Myocyte (in vitro differentiated cells): ENCODE measurements around the gene PGAP6. TPM values are rescaled to one million over a fixed set of nuclear protein-coding genes. Genes with fewer than 3 reads are reported as not detected.
"Not testable (repeated sequence)": the region's sequence is repeated elsewhere in the genome, so short reads cannot be mapped to it uniquely, and the experiment has no call there.

Experiments used
- DNase-seq: peaks from one replicate; pipeline ENCODE4 v3.0.0-alpha.2; 2012; ENCODE audit warnings: low read depth
- total RNA-seq: library from RNA; depleted of rRNA; stranded (reverse); fragments of >200 nt; gene quantifications from 2 replicates; pipeline ENCODE4 v1.2.3, GENCODE V29; 2014

Gene PGAP6
- total RNA-seq, 1 donor from 2014 or later: 53.4 TPM

DNA sequence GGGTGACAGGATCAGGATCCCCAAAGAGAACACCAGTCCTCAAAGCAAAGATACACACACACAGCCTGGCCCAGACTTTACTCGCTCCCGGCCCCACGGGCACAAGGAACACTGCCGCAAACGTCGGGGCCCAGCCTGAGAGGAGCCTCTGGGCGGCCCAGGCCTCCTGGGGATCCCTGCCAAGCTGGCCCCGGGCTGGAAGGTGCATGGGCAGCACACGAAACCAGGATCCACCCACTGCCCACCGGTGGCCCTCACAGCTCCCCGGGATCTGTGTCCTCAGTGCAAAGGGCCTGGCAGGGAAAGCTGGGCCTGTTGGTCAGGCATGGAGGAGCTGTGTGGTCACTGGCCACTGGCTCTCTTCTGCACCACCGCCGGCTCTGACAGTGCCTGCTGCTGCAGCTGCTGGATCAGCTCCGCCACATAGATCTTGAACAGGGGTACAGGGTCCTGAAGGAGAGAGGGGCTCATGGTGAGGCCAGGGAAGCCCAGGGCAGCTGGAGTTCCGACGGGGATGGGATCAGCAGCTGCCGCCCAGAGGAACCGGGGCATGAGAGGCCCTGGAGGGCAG, 14.4 kb downstream of the PGAP6 start:
- no peak for DNase-seq

GRCh38 chr16:366476-366875, 15.3 kb downstream of the PGAP6 start:
- no peak for DNase-seq

GRCh38 chr16:364595-365491, 16.9 kb downstream of the PGAP6 start:
- no peak for DNase-seq

GRCh38 chr16:363766-364490, 17.9 kb downstream of the PGAP6 start:
- DNase-seq: no peak

DNA sequence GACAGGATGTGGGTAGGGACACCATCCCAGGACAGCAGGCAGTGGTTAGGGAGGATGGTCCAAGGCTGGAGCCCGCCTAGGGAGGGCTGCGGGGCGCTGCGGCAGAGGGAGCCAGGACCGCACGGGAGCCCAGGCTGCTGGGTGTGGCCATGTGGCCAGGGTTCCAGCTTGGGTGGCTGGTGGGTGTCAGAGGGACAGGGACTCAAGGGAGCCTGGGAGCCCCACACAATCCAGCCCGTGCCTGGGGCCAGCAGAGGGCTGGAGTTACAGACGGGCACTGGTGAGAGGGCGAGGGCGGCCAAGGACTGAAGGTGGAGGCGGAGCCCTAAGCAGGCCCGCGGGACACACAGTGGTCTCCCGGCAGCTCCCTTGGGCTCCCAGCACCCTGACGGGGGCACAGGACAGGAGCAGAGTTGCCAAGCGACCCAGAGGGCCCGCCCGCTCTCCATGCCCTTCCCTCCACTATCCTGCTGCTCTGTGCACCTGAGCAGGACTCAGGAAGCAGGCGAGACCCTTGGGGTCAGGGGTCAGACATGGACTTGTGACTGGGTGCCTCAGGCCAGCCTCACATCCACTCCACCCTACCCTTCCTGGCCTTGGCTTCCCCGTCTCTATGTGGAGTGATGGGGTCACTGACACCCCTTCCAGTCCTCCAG, 18.5 kb downstream of the PGAP6 start:
- no peak for DNase-seq

DNA sequence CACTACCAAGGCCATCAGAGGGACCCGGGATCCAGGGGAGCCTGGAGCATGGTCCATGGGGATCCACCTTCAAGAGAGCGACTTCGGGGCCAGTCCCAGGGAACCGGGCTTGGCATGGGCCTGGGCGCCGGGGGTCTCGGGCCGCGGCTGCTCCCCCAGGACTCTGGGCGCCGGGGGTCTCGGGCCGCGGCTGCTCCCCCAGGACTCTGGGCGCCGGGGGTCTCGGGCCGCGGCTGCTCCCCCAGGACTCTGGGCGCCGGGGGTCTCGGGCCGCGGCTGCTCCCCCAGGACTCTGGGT, 19.1 kb downstream of the PGAP6 start:
- DNase-seq: not testable (repeated sequence)

DNA sequence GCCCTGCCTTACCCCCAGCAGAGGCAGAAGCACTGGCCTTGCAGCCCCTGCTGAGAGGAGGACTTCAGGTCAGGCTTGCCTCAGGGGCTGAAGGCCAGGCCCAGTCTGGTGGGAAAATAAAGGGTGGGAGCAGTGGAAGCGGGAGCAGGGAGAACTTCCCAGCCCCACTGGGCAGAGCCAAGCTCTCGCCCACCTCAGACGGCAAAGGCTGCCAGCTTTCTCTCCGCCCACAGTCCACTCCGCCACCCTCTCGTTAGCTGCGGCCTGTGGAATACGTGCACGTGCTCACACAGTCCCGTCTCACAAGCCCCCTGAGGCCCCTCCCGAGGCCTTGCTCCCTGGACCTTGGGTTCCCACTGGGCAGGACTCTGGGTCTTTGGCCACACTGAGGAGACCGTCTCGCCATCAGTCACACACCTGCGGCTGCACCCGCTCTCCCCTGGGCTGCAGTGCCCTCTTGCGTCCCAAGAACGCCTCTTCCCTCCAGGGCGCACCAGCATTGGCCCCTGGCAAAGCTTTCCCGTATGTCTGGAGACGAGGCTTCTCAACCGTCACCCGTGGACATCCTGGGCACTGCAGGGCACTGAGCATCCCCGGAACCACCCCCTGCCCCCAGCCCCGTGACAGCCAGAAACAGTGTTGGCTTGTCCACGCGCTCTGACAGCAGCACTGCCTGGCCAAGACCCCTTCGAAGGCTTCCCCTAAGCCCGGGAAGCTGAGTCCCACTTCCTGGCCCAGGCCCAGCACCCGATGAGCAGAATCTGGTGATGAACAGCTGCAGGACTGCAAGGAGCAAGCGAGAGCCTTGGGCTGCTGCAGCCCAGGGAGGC, 19.7 kb downstream of the PGAP6 start:
- DNase-seq: peak; percentile 68

GRCh38 chr16:361341-361871, 20.4 kb downstream of the PGAP6 start:
- no peak for DNase-seq

DNA sequence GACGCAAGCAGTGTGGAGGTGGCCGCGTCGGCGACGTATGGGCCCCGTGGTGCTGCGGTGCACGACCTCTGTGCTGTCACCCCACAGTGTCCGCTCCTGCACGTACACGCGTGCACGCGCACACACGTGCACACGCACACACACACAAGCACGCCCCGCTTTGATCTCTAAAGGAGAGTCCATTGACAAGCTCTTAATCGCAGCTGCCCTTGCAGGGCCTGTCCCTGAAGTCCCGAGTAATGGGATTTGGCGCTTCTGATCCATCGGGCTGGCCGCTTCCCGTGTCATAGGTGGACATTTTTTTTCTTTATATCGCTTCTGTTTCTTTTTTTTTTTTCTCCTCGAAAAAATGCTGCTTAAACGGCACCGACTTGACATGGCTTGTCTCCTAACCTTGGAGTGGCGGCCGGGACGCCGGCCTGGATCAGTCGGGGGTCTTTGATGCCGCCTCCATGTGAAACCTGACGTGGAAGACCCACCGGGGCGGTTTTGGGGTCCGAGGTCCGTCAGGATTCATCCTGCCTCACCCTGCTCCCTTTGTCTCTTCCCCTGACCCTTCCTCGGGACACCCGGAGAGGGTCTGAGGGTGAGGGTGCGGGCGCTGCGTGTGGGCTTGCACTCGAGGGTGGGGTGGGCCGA, 21.0 kb downstream of the PGAP6 start:
- DNase-seq: no peak

GRCh38 chr16:359871-360697, 21.7 kb downstream of the PGAP6 start:
- no peak for DNase-seq

DNA sequence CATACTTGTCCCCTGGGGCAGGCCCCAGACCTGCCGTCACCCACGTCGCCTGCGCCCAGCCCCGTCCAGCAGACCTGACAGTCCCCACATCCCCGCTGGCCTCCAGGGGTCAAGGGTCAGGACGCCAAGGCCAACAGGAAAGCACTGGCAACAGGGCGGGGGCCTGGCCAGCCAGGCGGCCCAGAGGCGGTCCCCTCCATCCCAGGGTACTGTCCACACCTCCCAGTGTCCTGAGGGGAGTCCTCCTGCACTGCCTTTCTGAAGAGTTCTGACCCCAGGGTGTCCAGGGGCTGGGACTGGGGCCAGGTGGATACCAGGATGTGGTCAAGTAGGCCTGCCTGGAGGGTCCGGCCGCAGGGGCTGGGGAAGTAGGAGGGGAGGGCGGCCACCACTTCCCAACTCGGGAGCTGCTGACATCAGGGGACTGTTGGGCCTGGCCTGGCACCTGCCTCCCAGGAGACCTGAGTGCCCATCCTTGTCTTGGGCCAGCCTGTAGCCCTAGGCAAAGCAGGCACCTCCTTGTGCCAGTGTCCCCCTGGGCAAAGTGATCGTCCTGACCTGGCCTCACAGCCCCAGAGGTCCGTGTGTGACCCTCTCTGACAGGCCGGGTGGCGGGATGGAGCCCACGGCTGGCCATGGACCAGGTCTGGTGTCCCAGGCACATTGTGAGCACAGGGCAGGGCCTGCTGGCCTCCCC, 22.6 kb downstream of the PGAP6 start:
- DNase-seq: no peak

DNA sequence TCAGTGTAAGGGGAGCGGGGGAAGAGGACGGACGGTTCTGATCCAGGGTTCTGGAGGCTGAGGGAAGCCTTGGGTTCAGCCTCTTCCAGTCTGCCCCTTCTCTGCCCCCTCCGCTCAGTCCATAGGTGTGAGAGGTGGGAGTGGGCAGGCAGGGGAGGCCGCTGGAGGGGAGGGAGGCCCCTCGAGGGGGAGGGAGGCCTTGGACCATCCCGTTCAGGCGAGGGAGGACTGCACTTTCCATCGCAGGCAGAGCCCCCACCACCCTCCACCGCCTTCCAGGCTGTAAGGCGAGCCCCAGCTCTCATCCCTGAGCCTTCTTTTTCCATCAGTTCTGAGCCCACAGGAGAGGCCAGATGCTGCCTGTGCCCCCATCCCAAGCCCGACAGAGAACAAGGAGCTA, 25.0 kb downstream of the PGAP6 start:
- no peak for DNase-seq

DNA sequence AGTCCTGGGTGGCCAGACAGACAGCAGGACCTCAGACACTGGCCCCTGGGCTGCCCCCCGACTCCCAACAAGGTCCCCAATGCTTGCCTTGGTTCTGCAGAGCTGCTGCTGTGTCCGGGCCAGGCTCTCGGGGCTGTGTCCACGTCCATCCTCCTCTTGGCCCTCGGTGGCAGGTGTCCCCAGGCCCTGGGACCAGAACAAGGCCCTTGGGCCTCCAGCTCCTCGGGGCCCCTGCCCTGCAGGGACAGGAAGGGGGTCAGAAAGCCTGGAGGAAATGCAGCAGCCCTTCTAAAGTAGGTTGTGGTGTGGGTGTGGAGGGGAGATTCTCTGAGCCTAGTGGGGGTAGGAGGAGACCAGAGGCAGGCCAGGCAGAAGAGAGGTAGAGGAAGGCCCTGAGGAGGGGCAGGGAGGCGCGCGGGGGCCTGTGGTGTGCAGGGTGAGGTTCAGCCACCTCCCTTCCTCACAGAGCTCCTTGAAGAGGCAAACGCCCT, 26.8 kb downstream of the PGAP6 start:
- DNase-seq: no peak

- no peak for DNase-seq
Observed at GRCh38 chr16:354291-354881, 27.4 kb downstream of the PGAP6 start.

DNA sequence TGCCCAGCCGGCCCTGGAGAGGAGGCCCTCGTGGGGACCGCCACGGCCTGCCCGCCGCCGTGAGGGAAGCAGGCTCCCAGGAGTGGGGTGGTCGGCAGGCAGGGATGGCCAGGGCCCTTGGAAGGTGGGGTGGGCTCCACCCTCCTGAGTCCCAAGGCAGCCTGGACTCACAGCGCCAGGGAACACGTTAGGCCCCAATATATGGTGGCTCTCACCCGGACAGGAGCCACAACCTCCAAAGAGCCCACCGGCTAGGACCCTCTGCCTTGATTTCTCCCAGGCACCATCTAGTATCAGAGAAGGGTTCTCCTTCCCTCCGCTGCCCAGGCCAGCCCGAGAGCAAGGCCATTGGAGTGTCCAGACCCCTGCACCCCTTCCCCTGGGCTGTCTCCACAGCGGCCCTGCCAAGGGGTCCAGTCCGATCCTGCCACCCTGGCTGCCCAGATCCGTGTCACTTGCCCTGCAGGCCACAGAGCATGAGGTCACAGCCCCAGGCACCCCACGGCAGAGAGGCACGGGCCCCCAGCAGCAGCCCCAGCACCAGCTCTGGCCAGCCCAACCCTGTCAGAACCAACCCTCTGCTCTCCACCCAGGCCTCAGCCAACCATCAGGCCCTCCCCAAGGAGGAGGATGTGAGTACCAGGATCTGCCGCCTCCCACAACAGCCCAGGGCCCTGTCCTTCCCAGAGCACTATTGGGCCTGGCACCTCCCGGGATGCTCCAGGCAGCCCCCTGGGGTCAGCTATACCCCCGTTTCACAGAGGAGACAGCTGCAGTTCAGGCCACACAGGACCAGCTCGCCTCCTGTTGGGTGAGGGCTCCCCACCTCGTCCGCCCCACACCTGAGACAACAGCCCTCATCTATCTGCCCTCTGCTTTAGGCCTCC, 28.1 kb downstream of the PGAP6 start:
- DNase-seq: no peak

- peak; percentile 87 for DNase-seq
Observed at GRCh38 chr16:352547-353403, 29.0 kb downstream of the PGAP6 start, which contains the start of gene AXIN1. Gene AXIN1 (minus strand): TSS chr16:352723. CDS start chr16:347025, 5,698 bp downstream.
